HEK293 (cell line): ENCODE data around the gene PPFIA2.

Experiments
- WT1 ChIP-seq: fragments of 450-650 bp; formaldehyde crosslinking; IDR thresholded peaks from 2 replicates; pipeline ENCODE4 v1.5.1; 2016; ENCODE audit warnings: missing biosample characterization, missing genetic modification characterization
- ZNF248 ChIP-seq: fragments of 450-650 bp; formaldehyde crosslinking; IDR thresholded peaks from 2 replicates; pipeline ENCODE4 v1.5.1; 2017; ENCODE audit warnings: missing biosample characterization, missing genetic modification characterization

DNA sequence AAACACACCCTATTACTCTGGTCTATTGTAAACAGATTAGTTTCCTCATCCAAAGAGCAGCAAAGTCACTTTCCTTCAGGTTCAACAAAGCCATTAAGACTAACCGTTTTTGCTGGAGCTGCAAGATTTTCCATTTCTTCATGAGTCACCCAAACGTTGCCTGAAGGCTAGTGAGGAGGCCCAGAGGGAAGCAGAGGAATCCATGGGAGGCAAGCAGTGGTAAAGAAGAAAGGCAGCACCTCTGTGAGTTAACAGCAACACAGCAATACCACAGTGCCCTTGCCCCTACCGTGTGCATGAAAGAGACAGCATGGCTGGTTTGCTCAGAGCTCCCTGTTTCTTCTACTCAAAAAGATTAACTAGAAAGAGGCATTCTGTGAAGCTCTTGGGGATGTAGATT lies 475.0 kb downstream of the PPFIA2 start:
- TF ChIP-seq WT1 (tag by site-specific recombination): no peak
- TF ChIP-seq ZNF248 (tag by site-specific recombination): no peak
